Astrocyte (in vitro differentiated cells and primary cell): ENCODE measurements around the gene DLG1. TPM values are rescaled to one million over a fixed set of nuclear protein-coding genes. Genes with fewer than 3 reads are reported as not detected.

Experiments
- DNase-seq: peaks from one replicate; pipeline ENCODE4 v3.0.0-alpha.2; 2010; ENCODE audit warnings: low read depth
- FAIRE-seq: peaks from 2 replicates; lab custom pipeline; 2011; peaks lifted over from hg19 to GRCh38; lab: Jason Lieb, UNC
- H2AFZ ChIP-seq: 2 replicates; pipeline ENCODE4 v1.6.0; 2012; ENCODE audit warnings: low read depth, low read length, inconsistent platforms
- H3K27ac ChIP-seq: 2 replicates; pipeline ENCODE4 v1.5.1; 2011; ENCODE audit warnings: low read depth, low read length, inconsistent platforms
- H3K27me3 ChIP-seq: 2 replicates; pipeline ENCODE4 v1.6.0; 2011; ENCODE audit warnings: low read length, inconsistent platforms; ENCODE audit not compliant: insufficient read depth
- H3K36me3 ChIP-seq: 2 replicates; pipeline ENCODE4 v1.5.1; 2011; ENCODE audit warnings: low read length, inconsistent platforms; ENCODE audit not compliant: insufficient read depth
- H3K4me1 ChIP-seq: 2 replicates; pipeline ENCODE4 v1.5.1; 2011; ENCODE audit warnings: low read length, inconsistent platforms; ENCODE audit not compliant: insufficient read depth
- H3K4me2 ChIP-seq: 2 replicates; pipeline ENCODE4 v1.6.0; 2012; ENCODE audit warnings: low read length, inconsistent platforms
- H3K4me3 ChIP-seq: 2 replicates; pipeline ENCODE4 v1.5.1; 2011; ENCODE audit warnings: low read depth, mild to moderate bottlenecking, low read length, inconsistent platforms; ENCODE audit not compliant: insufficient read depth
- H3K79me2 ChIP-seq: 2 replicates; pipeline ENCODE4 v1.6.0; 2012; ENCODE audit warnings: mild to moderate bottlenecking, low read length, inconsistent platforms; ENCODE audit not compliant: insufficient read depth
- H3K9ac ChIP-seq: 2 replicates; pipeline ENCODE4 v1.6.0; 2012; ENCODE audit warnings: mild to moderate bottlenecking, low read length, inconsistent platforms
- H3K9me3 ChIP-seq: 2 replicates; pipeline ENCODE4 v1.5.1; 2012; ENCODE audit warnings: low read depth, mild to moderate bottlenecking, low read length, inconsistent platforms; ENCODE audit not compliant: insufficient read depth
- H4K20me1 ChIP-seq: 2 replicates; pipeline ENCODE4 v1.6.0; 2012; ENCODE audit warnings: low read length, inconsistent platforms; ENCODE audit not compliant: insufficient read depth
- H3K27ac Mint-ChIP-seq: one replicate; pipeline ENCODE4 v1.8.0; 2021; ENCODE audit warnings: mild to moderate bottlenecking, mixed read lengths; ENCODE audit not compliant: unreplicated experiment
- H3K27me3 Mint-ChIP-seq: one replicate; pipeline ENCODE4 v1.8.0; 2021; ENCODE audit warnings: low read depth, mixed read lengths; ENCODE audit not compliant: unreplicated experiment
- H3K36me3 Mint-ChIP-seq: one replicate; pipeline ENCODE4 v1.8.0; 2021; ENCODE audit warnings: low read depth, mixed read lengths; ENCODE audit not compliant: unreplicated experiment
- H3K4me1 Mint-ChIP-seq: one replicate; pipeline ENCODE4 v1.8.0; 2021; ENCODE audit warnings: low read depth, mixed read lengths; ENCODE audit not compliant: unreplicated experiment
- H3K4me3 Mint-ChIP-seq: one replicate; pipeline ENCODE4 v1.8.0; 2021; ENCODE audit warnings: mild to moderate bottlenecking, moderate library complexity, mixed read lengths; ENCODE audit not compliant: unreplicated experiment
- H3K9me3 Mint-ChIP-seq: one replicate; pipeline ENCODE4 v1.8.0; 2021; ENCODE audit warnings: mild to moderate bottlenecking, mixed read lengths; ENCODE audit not compliant: unreplicated experiment
- CTCF ChIP-seq: IDR thresholded peaks from 2 replicates; pipeline ENCODE4 v1.5.1; 2011; ENCODE audit warnings: low read depth, mild to moderate bottlenecking, inconsistent platforms, low read length, moderate library complexity; ENCODE audit not compliant: insufficient read depth
- EZH2 ChIP-seq: IDR thresholded peaks from 2 replicates; pipeline ENCODE4 v1.6.1; 2012; ENCODE audit warnings: mild to moderate bottlenecking, low read length, inconsistent platforms; ENCODE audit not compliant: insufficient read depth
- total RNA-seq: library from RNA; stranded (reverse); gene quantifications from 2 replicates; pipeline ENCODE4 v1.2.1, GENCODE V29; 2021

DLG1 gene
- total RNA-seq, 1 donor from 2014 or later, result 210 TPM

DNA sequence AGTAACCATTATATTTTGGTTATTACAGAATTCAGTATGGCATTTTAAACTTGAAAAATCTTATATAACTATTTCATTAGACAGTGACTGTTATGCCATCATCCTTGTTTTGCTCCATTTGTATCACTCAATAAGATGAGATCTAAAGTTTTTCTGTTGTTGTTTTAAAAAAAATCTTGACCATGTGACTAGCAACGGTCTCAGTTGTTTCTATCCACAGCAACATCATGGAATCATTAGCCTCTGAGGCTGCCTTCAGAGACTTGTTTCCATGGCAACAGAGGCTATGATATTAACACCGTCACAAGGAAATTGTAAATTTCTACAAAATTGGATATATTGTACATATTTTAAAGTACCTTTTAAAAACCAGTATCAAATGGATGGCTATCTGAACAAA, 129.8 kb downstream of the DLG1 start:
- Mint-ChIP-seq H3K9me3 (no peaks in the 10 kb centered on the region), H3K27ac (no peak overlapping the region), H3K27me3 (no peaks in the 10 kb centered on the region), H3K4me3 (no peak overlapping the region), H3K36me3 (peaks cover 7% of the 10 kb centered on the region), H3K4me1 (peaks cover 19% of the 10 kb centered on the region)
- H4K20me1 ChIP-seq, result peaks cover 90% of the 10 kb centered on the region
- DNase-seq (peak; percentile 11), FAIRE-seq (no peak)
- peak overlapping the region; percentile 14 for H3K27ac ChIP-seq
- no peaks in the 10 kb centered on the region for H3K27me3 ChIP-seq
- no peak overlapping the region for H3K9ac ChIP-seq
- H3K4me2 ChIP-seq, result no peak overlapping the region
- peaks cover 99% of the 10 kb centered on the region for H3K79me2 ChIP-seq
- H3K4me1 ChIP-seq, result peaks cover 4% of the 10 kb centered on the region
- no peaks in the 10 kb centered on the region for H3K9me3 ChIP-seq
- no peak overlapping the region for H2AFZ ChIP-seq
- no peak overlapping the region for H3K4me3 ChIP-seq
- H3K36me3 ChIP-seq, result peaks cover 14% of the 10 kb centered on the region
- no peak for TF ChIP-seq EZH2
- no peak for TF ChIP-seq CTCF

- Histone ChIP-seq H3K27me3 (no peaks in the 10 kb centered on the region), H3K9me3 (no peaks in the 10 kb centered on the region), H3K4me1 (peaks cover 4% of the 10 kb centered on the region), H3K9ac (no peak overlapping the region), H3K79me2 (peaks cover 98% of the 10 kb centered on the region), H3K27ac (peak overlapping the region; percentile 14), H3K4me2 (no peak overlapping the region), H3K4me3 (no peak overlapping the region), H3K36me3 (peaks cover 12% of the 10 kb centered on the region), H2AFZ (no peak overlapping the region), H4K20me1 (peaks cover 88% of the 10 kb centered on the region)
- Mint-ChIP-seq H3K4me3 (no peak overlapping the region), H3K9me3 (no peaks in the 10 kb centered on the region), H3K4me1 (peaks cover 19% of the 10 kb centered on the region), H3K36me3 (peaks cover 9% of the 10 kb centered on the region), H3K27me3 (no peaks in the 10 kb centered on the region), H3K27ac (peak overlapping the region; percentile 28)
- DNase-seq (no peak), FAIRE-seq (no peak)
- TF ChIP-seq EZH2, result no peak
These were observed 130.3 kb downstream of the DLG1 start for GRCh38 chr3:197168063-197168462.

DNA sequence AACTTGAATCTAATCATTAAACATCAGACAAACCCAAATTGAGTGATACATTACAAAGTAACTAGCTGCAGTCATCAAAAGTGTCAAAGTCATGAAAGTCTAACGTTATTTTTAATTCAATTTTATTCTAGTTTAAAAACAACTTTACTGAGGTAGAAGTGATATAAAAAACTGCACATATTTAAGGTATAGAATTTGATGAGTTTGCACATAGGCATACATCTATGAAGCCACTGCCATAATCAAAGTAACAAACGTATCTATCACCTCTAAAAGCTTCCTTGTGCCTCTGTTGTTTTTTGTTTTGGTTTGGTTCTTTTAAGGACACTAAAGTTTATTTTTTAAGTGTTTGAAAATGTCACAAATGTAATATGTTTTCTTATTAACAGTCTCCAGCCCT, 130.9 kb downstream of the DLG1 start:
- Histone ChIP-seq H3K27ac (no peak overlapping the region), H3K36me3 (peaks cover 15% of the 10 kb centered on the region), H3K9ac (no peak overlapping the region), H3K9me3 (no peaks in the 10 kb centered on the region), H4K20me1 (peaks cover 88% of the 10 kb centered on the region), H3K4me2 (no peak overlapping the region), H3K4me1 (peaks cover 4% of the 10 kb centered on the region), H3K4me3 (no peak overlapping the region), H2AFZ (no peak overlapping the region), H3K79me2 (peaks cover 98% of the 10 kb centered on the region), H3K27me3 (no peaks in the 10 kb centered on the region)
- DNase-seq, result no peak
- Mint-ChIP-seq H3K9me3 (no peaks in the 10 kb centered on the region), H3K4me3 (no peak overlapping the region), H3K27ac (no peak overlapping the region), H3K27me3 (no peaks in the 10 kb centered on the region), H3K36me3 (peaks cover 10% of the 10 kb centered on the region), H3K4me1 (peaks cover 19% of the 10 kb centered on the region)
- FAIRE-seq, result no peak
- TF ChIP-seq CTCF (no peak), EZH2 (no peak)
